ENCODE data around the gene PUM2. TPM values are rescaled to one million over a fixed set of nuclear protein-coding genes. Genes with fewer than 3 reads are reported as not detected.

PUM2 gene
- total RNA-seq, 1 experiment from 2014 or later = 104 TPM

DNA sequence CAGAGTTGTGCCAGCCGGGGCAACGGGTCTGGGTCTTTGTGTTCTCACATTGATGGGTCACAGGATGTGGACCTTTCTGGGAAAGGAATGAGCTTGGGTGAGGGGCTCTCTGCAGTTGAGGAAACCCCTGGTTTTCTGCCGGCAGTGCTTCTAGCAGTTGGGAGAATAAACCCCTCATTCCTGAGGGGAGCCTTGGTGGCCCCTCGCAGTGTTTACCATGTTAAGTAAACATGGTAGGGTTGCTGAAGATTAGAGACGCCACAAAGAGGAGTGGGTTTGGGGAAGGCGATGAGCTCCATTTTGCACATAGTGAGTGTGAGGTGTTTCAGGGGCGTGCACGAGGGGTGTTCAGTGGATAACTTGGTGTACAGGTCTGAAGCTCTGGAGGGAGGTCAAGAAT, 27.7 kb upstream of the PUM2 start:
- ATAC-seq = no peak
- POLR2A ChIA-PET = interaction anchor here (1.4 kb wide), 1 partner anchor 69 kb away, joined by 7 read pairs; the partner anchor contains the start of gene RHOB

DNA sequence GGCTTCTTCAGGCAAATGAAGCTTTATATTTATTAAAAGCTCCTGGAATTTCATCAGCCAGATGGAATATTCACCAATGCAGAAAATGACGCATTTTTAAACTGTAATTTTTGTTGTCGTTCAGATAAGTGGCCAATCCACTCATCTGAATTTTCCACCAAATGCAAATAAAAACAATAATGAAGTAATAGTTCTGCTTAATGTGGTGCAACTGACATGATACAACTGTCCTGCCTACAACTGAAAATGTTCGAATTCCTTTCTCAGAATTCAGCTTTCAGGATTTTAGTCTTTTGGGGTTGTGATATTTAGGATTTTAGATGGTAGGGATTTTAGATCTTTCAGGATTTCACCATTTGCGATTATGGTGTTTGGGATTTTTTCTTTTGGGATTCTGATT, 27.1 kb upstream of the PUM2 start:
- no peaks in the 10 kb centered on the region for H3K36me3 Mint-ChIP-seq
- no peak for DNase-seq (ENCODE audit: low spot score)
- no peak overlapping the region for H3K27ac Mint-ChIP-seq
- ChIA-PET POLR2A (no interaction called here), CTCF (interaction anchor here (0.8 to 3.0 kb wide), 15 partner anchors 8 to 273 kb away, joined by 3 to 44 read pairs (median 9); partner anchors contain the start of genes HS1BP3 and RHOB)
- ATAC-seq = no peak
- H3K27me3 Mint-ChIP-seq (ENCODE audit: low read depth) = peaks cover 4% of the 10 kb centered on the region; the same call in 1 of the 2 replicates
- no peak overlapping the region for H3K4me3 Mint-ChIP-seq
- peaks cover 27% of the 10 kb centered on the region for H3K4me1 Mint-ChIP-seq
- no peaks in the 10 kb centered on the region for H3K9me3 Mint-ChIP-seq
- TF ChIP-seq CBFB (CRISPR knock-in tag; IDR thresholded peaks at IDR 0.05; ENCODE audit: low read depth) (no peak), MXD4 (CRISPR knock-in tag; IDR thresholded peaks at IDR 0.05; ENCODE audit: borderline replicate concordance) (no peak), OVOL2 (CRISPR knock-in tag; IDR thresholded peaks at IDR 0.05; ENCODE audit: borderline replicate concordance) (no peak), SMAD3 (CRISPR knock-in tag; IDR thresholded peaks at IDR 0.05; ENCODE audit: borderline replicate concordance) (no peak), KAT7 (CRISPR knock-in tag; IDR thresholded peaks at IDR 0.05; ENCODE audit: borderline replicate concordance) (no peak), NFATC4 (CRISPR knock-in tag; IDR thresholded peaks at IDR 0.05) (no peak), ZBTB21 (CRISPR knock-in tag; IDR thresholded peaks at IDR 0.05; ENCODE audit: borderline replicate concordance) (no peak)
- TF ChIP-seq, protein P1, sequence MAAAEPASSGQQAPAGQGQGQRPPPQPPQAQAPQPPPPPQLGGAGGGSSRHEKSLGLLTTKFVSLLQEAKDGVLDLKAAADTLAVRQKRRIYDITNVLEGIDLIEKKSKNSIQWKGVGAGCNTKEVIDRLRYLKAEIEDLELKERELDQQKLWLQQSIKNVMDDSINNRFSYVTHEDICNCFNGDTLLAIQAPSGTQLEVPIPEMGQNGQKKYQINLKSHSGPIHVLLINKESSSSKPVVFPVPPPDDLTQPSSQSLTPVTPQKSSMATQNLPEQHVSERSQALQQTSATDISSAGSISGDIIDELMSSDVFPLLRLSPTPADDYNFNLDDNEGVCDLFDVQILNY (CRISPR knock-in tag; IDR thresholded peaks at IDR 0.05) = no peak
- TF ChIP-seq, protein P2, sequence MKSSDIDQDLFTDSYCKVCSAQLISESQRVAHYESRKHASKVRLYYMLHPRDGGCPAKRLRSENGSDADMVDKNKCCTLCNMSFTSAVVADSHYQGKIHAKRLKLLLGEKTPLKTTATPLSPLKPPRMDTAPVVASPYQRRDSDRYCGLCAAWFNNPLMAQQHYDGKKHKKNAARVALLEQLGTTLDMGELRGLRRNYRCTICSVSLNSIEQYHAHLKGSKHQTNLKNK (CRISPR knock-in tag; IDR thresholded peaks at IDR 0.05) = no peak
- TF ChIP-seq, protein P3, sequence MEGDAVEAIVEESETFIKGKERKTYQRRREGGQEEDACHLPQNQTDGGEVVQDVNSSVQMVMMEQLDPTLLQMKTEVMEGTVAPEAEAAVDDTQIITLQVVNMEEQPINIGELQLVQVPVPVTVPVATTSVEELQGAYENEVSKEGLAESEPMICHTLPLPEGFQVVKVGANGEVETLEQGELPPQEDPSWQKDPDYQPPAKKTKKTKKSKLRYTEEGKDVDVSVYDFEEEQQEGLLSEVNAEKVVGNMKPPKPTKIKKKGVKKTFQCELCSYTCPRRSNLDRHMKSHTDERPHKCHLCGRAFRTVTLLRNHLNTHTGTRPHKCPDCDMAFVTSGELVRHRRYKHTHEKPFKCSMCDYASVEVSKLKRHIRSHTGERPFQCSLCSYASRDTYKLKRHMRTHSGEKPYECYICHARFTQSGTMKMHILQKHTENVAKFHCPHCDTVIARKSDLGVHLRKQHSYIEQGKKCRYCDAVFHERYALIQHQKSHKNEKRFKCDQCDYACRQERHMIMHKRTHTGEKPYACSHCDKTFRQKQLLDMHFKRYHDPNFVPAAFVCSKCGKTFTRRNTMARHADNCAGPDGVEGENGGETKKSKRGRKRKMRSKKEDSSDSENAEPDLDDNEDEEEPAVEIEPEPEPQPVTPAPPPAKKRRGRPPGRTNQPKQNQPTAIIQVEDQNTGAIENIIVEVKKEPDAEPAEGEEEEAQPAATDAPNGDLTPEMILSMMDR (IDR thresholded peaks at IDR 0.05) = no peak

More for the DNA sequence above, 27.7 kb upstream of the PUM2 start:
- H3K4me3 Mint-ChIP-seq = no peak overlapping the region
- no peaks in the 10 kb centered on the region for H3K36me3 Mint-ChIP-seq
- H3K27ac Mint-ChIP-seq = no peak overlapping the region
- H3K9me3 Mint-ChIP-seq = no peaks in the 10 kb centered on the region
- no peak for TF ChIP-seq TEAD4 (CRISPR knock-in tag; IDR thresholded peaks at IDR 0.05)
- TF ChIP-seq NFE2L1 (CRISPR knock-in tag; IDR thresholded peaks at IDR 0.05) = no peak
- TF ChIP-seq OVOL2 (CRISPR knock-in tag; IDR thresholded peaks at IDR 0.05; ENCODE audit: borderline replicate concordance) = no peak
- TF ChIP-seq JAZF1 (CRISPR knock-in tag; IDR thresholded peaks at IDR 0.05) = no peak
- TF ChIP-seq SOX15 (CRISPR knock-in tag; IDR thresholded peaks at IDR 0.05) = no peak
- TF ChIP-seq MXD4 (CRISPR knock-in tag; IDR thresholded peaks at IDR 0.05; ENCODE audit: borderline replicate concordance) = no peak
- TF ChIP-seq, protein P4, sequence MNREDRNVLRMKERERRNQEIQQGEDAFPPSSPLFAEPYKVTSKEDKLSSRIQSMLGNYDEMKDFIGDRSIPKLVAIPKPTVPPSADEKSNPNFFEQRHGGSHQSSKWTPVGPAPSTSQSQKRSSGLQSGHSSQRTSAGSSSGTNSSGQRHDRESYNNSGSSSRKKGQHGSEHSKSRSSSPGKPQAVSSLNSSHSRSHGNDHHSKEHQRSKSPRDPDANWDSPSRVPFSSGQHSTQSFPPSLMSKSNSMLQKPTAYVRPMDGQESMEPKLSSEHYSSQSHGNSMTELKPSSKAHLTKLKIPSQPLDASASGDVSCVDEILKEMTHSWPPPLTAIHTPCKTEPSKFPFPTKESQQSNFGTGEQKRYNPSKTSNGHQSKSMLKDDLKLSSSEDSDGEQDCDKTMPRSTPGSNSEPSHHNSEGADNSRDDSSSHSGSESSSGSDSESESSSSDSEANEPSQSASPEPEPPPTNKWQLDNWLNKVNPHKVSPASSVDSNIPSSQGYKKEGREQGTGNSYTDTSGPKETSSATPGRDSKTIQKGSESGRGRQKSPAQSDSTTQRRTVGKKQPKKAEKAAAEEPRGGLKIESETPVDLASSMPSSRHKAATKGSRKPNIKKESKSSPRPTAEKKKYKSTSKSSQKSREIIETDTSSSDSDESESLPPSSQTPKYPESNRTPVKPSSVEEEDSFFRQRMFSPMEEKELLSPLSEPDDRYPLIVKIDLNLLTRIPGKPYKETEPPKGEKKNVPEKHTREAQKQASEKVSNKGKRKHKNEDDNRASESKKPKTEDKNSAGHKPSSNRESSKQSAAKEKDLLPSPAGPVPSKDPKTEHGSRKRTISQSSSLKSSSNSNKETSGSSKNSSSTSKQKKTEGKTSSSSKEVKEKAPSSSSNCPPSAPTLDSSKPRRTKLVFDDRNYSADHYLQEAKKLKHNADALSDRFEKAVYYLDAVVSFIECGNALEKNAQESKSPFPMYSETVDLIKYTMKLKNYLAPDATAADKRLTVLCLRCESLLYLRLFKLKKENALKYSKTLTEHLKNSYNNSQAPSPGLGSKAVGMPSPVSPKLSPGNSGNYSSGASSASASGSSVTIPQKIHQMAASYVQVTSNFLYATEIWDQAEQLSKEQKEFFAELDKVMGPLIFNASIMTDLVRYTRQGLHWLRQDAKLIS (CRISPR knock-in tag; IDR thresholded peaks at IDR 0.05; ENCODE audit: borderline replicate concordance) = no peak
- TF ChIP-seq, protein P5, sequence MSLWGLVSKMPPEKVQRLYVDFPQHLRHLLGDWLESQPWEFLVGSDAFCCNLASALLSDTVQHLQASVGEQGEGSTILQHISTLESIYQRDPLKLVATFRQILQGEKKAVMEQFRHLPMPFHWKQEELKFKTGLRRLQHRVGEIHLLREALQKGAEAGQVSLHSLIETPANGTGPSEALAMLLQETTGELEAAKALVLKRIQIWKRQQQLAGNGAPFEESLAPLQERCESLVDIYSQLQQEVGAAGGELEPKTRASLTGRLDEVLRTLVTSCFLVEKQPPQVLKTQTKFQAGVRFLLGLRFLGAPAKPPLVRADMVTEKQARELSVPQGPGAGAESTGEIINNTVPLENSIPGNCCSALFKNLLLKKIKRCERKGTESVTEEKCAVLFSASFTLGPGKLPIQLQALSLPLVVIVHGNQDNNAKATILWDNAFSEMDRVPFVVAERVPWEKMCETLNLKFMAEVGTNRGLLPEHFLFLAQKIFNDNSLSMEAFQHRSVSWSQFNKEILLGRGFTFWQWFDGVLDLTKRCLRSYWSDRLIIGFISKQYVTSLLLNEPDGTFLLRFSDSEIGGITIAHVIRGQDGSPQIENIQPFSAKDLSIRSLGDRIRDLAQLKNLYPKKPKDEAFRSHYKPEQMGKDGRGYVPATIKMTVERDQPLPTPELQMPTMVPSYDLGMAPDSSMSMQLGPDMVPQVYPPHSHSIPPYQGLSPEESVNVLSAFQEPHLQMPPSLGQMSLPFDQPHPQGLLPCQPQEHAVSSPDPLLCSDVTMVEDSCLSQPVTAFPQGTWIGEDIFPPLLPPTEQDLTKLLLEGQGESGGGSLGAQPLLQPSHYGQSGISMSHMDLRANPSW (CRISPR knock-in tag; conservative IDR thresholded peaks at IDR 0.05; ENCODE audit: low read depth) = no peak
- no peak for TF ChIP-seq SMAD3 (CRISPR knock-in tag; IDR thresholded peaks at IDR 0.05; ENCODE audit: borderline replicate concordance)
- TF ChIP-seq TCF7 (CRISPR knock-in tag; IDR thresholded peaks at IDR 0.05; ENCODE audit: low read depth) = no peak
- TF ChIP-seq TP53 (CRISPR knock-in tag; IDR thresholded peaks at IDR 0.05) = no peak
- TF ChIP-seq, protein P6, sequence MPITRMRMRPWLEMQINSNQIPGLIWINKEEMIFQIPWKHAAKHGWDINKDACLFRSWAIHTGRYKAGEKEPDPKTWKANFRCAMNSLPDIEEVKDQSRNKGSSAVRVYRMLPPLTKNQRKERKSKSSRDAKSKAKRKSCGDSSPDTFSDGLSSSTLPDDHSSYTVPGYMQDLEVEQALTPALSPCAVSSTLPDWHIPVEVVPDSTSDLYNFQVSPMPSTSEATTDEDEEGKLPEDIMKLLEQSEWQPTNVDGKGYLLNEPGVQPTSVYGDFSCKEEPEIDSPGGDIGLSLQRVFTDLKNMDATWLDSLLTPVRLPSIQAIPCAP (CRISPR knock-in tag; IDR thresholded peaks at IDR 0.05) = no peak
- TF ChIP-seq, protein P7, sequence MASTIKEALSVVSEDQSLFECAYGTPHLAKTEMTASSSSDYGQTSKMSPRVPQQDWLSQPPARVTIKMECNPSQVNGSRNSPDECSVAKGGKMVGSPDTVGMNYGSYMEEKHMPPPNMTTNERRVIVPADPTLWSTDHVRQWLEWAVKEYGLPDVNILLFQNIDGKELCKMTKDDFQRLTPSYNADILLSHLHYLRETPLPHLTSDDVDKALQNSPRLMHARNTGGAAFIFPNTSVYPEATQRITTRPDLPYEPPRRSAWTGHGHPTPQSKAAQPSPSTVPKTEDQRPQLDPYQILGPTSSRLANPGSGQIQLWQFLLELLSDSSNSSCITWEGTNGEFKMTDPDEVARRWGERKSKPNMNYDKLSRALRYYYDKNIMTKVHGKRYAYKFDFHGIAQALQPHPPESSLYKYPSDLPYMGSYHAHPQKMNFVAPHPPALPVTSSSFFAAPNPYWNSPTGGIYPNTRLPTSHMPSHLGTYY (CRISPR knock-in tag; IDR thresholded peaks at IDR 0.05) = no peak
- TF ChIP-seq, protein P8, sequence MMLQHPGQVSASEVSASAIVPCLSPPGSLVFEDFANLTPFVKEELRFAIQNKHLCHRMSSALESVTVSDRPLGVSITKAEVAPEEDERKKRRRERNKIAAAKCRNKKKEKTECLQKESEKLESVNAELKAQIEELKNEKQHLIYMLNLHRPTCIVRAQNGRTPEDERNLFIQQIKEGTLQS (CRISPR knock-in tag; conservative IDR thresholded peaks at IDR 0.05) = no peak
- TF ChIP-seq FOXJ3 (CRISPR knock-in tag; IDR thresholded peaks at IDR 0.05; ENCODE audit: borderline replicate concordance) = no peak
- TF ChIP-seq FOXP1 (CRISPR knock-in tag; IDR thresholded peaks at IDR 0.05; ENCODE audit: borderline replicate concordance) = no peak
- TF ChIP-seq SP1 (CRISPR knock-in tag; conservative IDR thresholded peaks at IDR 0.05) = no peak
- no peak for TF ChIP-seq NR1H2 (CRISPR knock-in tag; IDR thresholded peaks at IDR 0.05)
- H3K4me1 Mint-ChIP-seq = peaks cover 27% of the 10 kb centered on the region
- H3K27me3 Mint-ChIP-seq (ENCODE audit: low read depth) = peaks cover 4% of the 10 kb centered on the region; the same call in 1 of the 2 replicates
- CTCF ChIA-PET = interaction anchor here (0.6 to 3.0 kb wide), 26 partner anchors 8 to 371 kb away, joined by 3 to 44 read pairs (median 8); partner anchors contain the start of genes HS1BP3 and RHOB
- DNase-seq (ENCODE audit: low spot score) = no peak
